H4 (cell line): ENCODE measurements around the gene KCTD7. TPM values are rescaled to one million over a fixed set of nuclear protein-coding genes. Genes with fewer than 3 reads are reported as not detected.
"Not testable (repeated sequence)": the region's sequence is repeated elsewhere in the genome, so short reads cannot be mapped to it uniquely, and the experiment has no call there.

Experiments
- DNase-seq: peaks from one replicate; pipeline ENCODE4 v3.0.0-alpha.2; 2015; ENCODE audit warnings: low spot score
- total RNA-seq: library from RNA; depleted of rRNA; stranded (reverse); fragments of >200 nt; shearing (Covaris generic); gene quantifications from 2 replicates; pipeline ENCODE4 v1.2.3, GENCODE V29; 2014; rRNA removed

Gene KCTD7
- total RNA-seq, 1 experiment from 2014 or later = 9.6 TPM

DNA sequence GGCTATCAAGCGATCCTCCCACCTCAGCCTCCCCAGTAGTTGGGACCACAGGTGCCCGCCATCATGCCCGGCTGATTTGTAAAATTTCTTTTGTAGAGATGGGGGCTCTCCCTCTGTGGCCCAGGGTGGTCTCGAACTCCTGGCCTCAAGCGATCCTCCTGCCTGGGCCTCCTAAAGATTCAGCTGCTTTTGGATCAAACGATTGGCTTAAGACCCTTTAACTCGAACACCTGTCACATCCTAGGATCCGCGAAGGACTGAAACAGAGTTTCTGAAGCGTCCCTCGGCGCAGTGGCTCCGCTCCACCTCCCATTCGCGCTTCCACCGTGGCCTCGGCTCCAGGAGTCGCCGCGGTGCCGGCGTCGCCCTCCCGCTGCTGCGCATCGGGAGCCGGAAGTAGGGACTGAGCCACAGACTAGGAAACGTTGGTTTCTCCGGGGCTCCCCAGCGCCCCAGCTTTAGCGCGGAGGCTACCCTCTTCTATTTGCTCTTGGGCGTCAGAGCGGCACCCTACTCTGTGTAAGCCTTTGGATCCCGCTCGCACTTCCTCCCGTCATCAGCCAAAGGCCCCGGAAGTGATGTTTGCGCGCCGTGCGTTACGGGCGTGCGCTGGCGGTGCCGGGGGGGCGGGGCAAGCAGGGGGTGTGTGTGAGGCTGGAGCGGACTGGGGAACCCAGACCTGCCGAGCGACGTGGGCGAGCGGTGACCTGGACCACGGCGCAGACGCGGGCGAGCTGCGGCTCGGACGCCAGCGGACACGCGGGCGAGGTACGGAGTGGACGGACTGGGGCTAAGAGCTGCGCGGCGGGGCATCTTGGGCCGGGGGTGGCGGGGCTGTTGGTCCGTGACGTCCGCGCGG lies 53.0 kb downstream of the KCTD7 start:
- DNase-seq = peak; percentile 96

DNA sequence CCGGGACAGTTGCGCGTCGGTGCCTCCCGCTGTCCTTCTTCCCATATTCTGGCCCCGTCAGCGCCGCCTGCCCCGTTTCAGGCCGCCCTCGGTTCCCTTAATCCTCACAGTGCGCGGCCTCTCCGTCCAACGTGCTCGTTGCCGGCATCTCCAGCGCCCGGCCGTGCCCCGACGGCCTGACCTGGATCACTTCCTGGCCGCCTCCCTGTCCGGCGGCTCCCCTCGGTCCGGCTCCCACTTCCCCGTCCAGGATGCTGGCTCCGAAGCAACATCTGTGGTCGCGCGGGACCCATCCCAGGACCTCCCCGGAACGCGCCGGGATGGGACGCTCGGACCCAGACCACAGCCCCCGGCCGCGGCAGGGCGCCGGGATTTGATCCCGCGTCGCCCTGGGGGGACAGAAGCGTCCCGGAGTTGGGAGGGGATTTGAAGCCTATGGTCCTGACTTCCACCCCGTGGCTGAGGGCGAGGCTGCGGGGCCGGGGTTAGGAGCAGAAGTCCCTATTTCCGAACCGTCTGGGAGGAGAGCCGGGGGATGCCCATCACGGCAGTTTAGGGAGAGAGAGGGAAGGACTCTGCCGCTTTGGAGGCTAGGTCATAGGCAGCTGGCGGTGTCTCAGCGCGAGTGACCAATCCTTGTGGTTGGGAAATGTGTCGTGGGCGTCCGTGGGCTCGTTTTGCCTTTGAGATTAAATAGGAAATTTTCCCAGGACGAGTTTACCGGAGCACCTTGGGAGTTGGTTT lies 53.8 kb downstream of the KCTD7 start:
- no peak for DNase-seq

DNA sequence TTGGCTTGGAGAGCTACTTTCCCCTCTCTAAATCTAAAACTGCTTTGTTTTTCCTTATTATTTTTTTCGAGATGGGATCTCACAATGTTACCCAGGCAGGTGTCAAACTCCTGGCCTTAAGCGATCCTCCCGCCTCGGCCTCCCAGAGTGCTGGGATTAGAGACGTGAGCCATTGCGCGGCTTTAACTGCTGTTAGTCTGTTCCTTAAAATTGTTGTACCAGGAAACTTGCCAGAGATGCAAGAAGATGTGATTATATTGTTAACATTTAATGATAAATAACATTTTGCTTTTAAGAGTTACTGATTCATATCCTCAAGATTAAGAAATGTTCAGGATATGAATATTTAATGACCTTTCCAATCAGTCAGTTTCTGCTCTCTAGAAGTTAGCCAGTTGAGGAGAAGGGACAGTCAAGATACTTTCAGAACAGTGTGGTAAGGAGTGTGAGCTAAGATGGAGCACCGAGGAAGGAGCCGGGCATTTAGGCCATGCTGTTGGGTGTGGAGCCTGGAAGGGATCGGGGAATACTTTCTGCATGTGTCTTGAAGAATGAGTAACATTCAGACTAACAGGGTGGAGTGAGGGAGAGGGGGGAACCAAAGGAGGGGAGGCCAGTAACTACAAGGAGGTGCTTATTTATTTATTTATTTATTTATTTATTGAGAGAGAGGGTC lies 54.6 kb downstream of the KCTD7 start:
- DNase-seq = not testable (repeated sequence)

DNA sequence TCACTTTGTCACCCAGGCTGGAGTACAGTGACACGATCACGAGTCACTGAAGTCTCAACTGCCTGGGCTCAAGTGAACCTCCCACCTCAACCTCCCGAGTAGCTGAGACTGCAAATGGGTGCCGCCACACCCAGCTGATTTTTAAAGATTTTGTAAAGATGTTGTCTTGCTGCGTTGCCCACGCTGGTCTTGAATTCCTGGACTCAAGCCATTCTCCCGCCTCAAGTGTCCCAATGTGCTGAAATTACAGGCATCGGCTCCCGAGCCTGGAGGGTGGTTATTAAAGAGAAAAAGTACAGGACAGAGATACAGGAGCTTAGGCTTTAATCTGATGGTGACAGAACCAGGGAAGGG lies 55.1 kb downstream of the KCTD7 start:
- no peak for DNase-seq

DNA sequence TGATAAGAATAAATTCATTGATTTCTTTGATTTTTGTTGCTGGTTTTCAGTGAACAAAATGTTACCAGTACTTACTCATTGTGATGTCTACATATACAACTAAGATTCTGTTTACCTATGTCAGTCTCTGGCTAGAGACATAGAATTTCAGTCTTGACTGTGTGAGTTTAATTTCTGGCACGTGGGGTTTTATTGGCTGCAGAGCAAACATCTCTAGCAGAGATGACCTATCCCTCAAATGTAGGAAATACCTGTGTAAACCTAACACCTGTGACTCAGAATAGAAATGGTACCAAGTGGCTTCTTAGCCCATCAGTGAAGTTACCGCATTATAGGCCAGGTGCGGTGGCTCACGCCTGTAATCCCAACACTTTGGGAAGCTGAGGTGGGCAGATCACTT lies 57.0 kb downstream of the KCTD7 start:
- DNase-seq = not testable (repeated sequence)

- DNase-seq = no peak
Measured at GRCh38 chr7:66687186-66687585, 58.5 kb downstream of the KCTD7 start.

- DNase-seq = not testable (repeated sequence)
Measured at GRCh38 chr7:66687672-66688071, 59.0 kb downstream of the KCTD7 start.

DNA sequence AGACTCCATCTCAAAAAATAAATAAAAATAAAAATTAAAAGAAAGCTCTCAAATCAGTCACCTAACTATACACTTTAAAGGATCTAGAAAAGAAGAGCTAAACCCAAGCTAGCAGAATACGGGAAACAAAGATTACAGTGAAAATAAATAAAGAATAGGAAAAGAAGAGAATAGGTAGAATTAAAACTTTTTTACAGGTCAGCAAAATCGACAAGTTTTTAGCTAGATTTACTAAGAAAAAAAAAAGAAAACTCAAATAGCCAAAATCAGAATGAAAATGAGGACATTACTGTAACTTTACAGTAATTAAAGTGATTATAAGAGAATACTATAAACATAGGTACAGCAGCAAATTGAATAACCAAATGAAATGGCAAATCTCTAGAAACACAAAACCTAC lies 60.4 kb downstream of the KCTD7 start:
- DNase-seq = no peak

GRCh38 chr7:66693331-66693730 lies 64.7 kb downstream of the KCTD7 start:
- no peak for DNase-seq

Other genes with a start within 250 kb of the KCTD7 start
- 28.2 and 34.0 TPM in 2 replicates for gene RABGEF1, start 111.9 kb downstream of the KCTD7 start, total RNA-seq